ENCODE results near the gene GAS2L3.
A peak's percentile ranks its signal among the peaks of the same experiment; 100 is the strongest.

The GAS2L3 gene

GRCh38 chr12:100671396-100672074 is 98.1 kb downstream of the GAS2L3 start:
- TF ChIP-seq CTCF (IDR thresholded peaks at IDR 0.05; ENCODE audit: control insufficient read depth, extremely low read depth, insufficient read depth): no peak
- H3K4me3 ChIP-seq (ENCODE audit: low read depth, low read length): no peak overlapping the region
- no peak for DNase-seq (ENCODE audit: low read depth)

GRCh38 chr12:100672075-100672592 is 98.7 kb downstream of the GAS2L3 start:
- no peak for DNase-seq (ENCODE audit: low read depth)
- no peak overlapping the region for H3K4me3 ChIP-seq (ENCODE audit: low read depth, low read length)

GRCh38 chr12:100674036-100674888 is 100.8 kb downstream of the GAS2L3 start:
- H3K4me3 ChIP-seq (ENCODE audit: low read depth, low read length): no peak overlapping the region
- no peak for DNase-seq (ENCODE audit: low read depth)
- no peak for TF ChIP-seq CTCF (IDR thresholded peaks at IDR 0.05; ENCODE audit: control insufficient read depth, extremely low read depth, insufficient read depth)

More at GRCh38 chr12:100672075-100672592, 98.7 kb downstream of the GAS2L3 start:
- TF ChIP-seq CTCF (IDR thresholded peaks at IDR 0.05; ENCODE audit: control insufficient read depth, extremely low read depth, insufficient read depth): peak; percentile 51

Data from LNCaP clone FGC (cell line).